GM12878 (cell line): ENCODE measurements around the gene MAD1L1.

Experiments
- CHD2 ChIP-seq: IDR thresholded peaks from 2 replicates; pipeline ENCODE4 v1.6.1; 2011; ENCODE audit warnings: low read depth, low read length, improper control_type of control experiment, borderline replicate concordance
- EZH2 ChIP-seq: IDR thresholded peaks from 2 replicates; pipeline ENCODE4 v1.6.1; 2012; ENCODE audit warnings: low read depth, mild to moderate bottlenecking, control low read depth, inconsistent platforms, low read length, borderline replicate concordance; ENCODE audit not compliant: control insufficient read depth
- HDAC6 ChIP-seq: fragments of 200-600 bp; sonication (generic); IDR thresholded peaks from one replicate; pipeline ENCODE4 v1.8.0; 2017; ENCODE audit warnings: antibody characterized with exemption; ENCODE audit not compliant: unreplicated experiment
- RB1 ChIP-seq: fragments of 450-650 bp; formaldehyde crosslinking; IDR thresholded peaks from 2 replicates; pipeline ENCODE4 v1.6.1; 2017; ENCODE audit warnings: mild to moderate bottlenecking, borderline replicate concordance
- STAT1 ChIP-seq: fragments of 450-650 bp; conservative IDR thresholded peaks from 2 replicates; pipeline ENCODE4 v1.6.1; 2014; ENCODE audit warnings: antibody characterized with exemption, mild to moderate bottlenecking
- TF ChIP-seq, protein P1 (sequence below): IDR thresholded peaks from 2 replicates; pipeline ENCODE4 v1.6.1; 2011; ENCODE audit warnings: low read depth, low read length, improper control_type of control experiment, borderline replicate concordance
- TF ChIP-seq, protein P2 (sequence below), 3 experiments: IDR thresholded peaks in 2 of 3; conservative IDR thresholded peaks in 1 of 3; 2 replicates each; pipeline ENCODE4 v1.5.1; 2011; ENCODE audit warnings: low read depth in 3 of 3, low read length in 3 of 3, mild to moderate bottlenecking in 3 of 3, control low read depth in 2 of 3, moderate library complexity in 2 of 3, inconsistent platforms in 1 of 3, mixed read lengths in 1 of 3; ENCODE audit not compliant: control insufficient read depth in 2 of 3, insufficient read depth in 1 of 3; ENCODE audit errors: extremely low read depth in 1 of 3

DNA sequence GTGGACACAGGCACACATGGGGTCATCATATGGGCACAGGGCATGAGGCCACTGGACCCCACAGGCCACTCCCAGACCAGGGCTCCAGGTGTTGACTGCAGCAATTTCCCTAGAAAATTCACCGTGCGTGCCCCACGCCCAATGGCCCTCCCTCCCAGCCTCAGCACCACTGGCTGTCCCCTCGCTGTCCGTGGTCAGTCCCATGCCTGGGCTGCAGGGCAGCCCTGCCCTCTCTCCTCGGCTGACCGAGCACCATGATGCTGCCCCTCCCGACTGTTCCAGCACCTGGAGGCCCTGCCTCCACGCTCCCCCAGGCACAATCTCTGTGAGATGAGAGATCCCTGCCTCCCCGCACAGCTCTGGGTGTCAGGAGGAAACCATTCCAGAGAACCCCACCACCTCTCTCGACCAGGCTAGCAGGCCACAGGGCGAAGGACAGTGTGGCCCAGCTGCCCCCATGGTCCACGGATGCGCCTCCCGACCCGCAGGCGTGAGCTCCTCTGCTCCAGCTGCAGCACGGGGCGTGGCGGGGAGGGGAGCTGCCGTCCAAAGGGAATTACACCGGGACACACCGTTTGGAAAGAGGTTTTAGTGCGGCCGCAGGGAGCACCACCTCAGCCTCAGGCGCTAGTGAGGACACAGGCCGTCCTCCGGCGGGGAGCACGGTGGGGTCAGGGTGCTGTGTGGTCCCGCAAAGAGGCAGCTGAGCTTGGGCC lies 21.8 kb upstream of the MAD1L1 start:
- no peak for TF ChIP-seq EZH2
- no peak for TF ChIP-seq STAT1
- no peak for TF ChIP-seq HDAC6
- TF ChIP-seq RB1, result no peak
- TF ChIP-seq, protein P1, sequence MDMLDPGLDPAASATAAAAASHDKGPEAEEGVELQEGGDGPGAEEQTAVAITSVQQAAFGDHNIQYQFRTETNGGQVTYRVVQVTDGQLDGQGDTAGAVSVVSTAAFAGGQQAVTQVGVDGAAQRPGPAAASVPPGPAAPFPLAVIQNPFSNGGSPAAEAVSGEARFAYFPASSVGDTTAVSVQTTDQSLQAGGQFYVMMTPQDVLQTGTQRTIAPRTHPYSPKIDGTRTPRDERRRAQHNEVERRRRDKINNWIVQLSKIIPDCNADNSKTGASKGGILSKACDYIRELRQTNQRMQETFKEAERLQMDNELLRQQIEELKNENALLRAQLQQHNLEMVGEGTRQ, result no peak
- TF ChIP-seq CHD2, result no peak
- TF ChIP-seq, protein P2, sequence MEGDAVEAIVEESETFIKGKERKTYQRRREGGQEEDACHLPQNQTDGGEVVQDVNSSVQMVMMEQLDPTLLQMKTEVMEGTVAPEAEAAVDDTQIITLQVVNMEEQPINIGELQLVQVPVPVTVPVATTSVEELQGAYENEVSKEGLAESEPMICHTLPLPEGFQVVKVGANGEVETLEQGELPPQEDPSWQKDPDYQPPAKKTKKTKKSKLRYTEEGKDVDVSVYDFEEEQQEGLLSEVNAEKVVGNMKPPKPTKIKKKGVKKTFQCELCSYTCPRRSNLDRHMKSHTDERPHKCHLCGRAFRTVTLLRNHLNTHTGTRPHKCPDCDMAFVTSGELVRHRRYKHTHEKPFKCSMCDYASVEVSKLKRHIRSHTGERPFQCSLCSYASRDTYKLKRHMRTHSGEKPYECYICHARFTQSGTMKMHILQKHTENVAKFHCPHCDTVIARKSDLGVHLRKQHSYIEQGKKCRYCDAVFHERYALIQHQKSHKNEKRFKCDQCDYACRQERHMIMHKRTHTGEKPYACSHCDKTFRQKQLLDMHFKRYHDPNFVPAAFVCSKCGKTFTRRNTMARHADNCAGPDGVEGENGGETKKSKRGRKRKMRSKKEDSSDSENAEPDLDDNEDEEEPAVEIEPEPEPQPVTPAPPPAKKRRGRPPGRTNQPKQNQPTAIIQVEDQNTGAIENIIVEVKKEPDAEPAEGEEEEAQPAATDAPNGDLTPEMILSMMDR (IDR thresholded peaks at IDR 0.05 in 2 of 3, conservative IDR thresholded peaks at IDR 0.05 in 1 of 3; ENCODE audit: control insufficient read depth in 2 of 3, extremely low read depth in 1 of 3, insufficient read depth in 1 of 3, low read depth in 3 of 3, low read length in 3 of 3), result no peak
